Muscle layer of colon (tissue), 2 donors: ENCODE results near the gene PCCA.
"Not testable (repeated sequence)": the region's sequence is repeated elsewhere in the genome, so short reads cannot be mapped to it uniquely, and the experiment has no call there.

Experiments used
- H3K27ac ChIP-seq: one replicate; pipeline ENCODE4 v1.7.0; 2013; ENCODE audit warnings: low read depth, mild to moderate bottlenecking, low read length, moderate library complexity
- H3K27me3 ChIP-seq, 2 donors: one replicate each; pipeline ENCODE4 v1.7.0; 2013; ENCODE audit warnings: low read length in 2 of 2, mild to moderate bottlenecking in 2 of 2; ENCODE audit not compliant: insufficient read depth in 2 of 2, control insufficient read depth in 1 of 2
- H3K36me3 ChIP-seq: one replicate; pipeline ENCODE4 v1.7.0; 2013; ENCODE audit warnings: mild to moderate bottlenecking, low read length; ENCODE audit not compliant: insufficient read depth
- H3K4me1 ChIP-seq: one replicate; pipeline ENCODE4 v1.7.0; 2013; ENCODE audit warnings: mild to moderate bottlenecking, low read length; ENCODE audit not compliant: insufficient read depth
- H3K4me3 ChIP-seq, 2 donors: one replicate each; pipeline ENCODE4 v1.7.0; 2013; ENCODE audit warnings: low read length in 2 of 2, low read depth in 1 of 2, mild to moderate bottlenecking in 1 of 2, moderate library complexity in 1 of 2
- H3K9ac ChIP-seq: one replicate; pipeline ENCODE4 v1.7.0; 2013; ENCODE audit warnings: low read length
- H3K9me3 ChIP-seq: one replicate; pipeline ENCODE4 v1.7.0; 2013; ENCODE audit warnings: mild to moderate bottlenecking, low read length
- donor health status: abdominal sarcoma.
- donor health status: Adenocarcinoma of cecum.

PCCA gene

GRCh38 chr13:100075700-100076587, 12.9 kb upstream of the PCCA start:
- no peak overlapping the region for H3K4me3 ChIP-seq
- no peaks in the 10 kb centered on the region for H3K36me3 ChIP-seq
- H3K9me3 ChIP-seq: no peaks in the 10 kb centered on the region
- no peaks in the 10 kb centered on the region for H3K27me3 ChIP-seq
- no peak overlapping the region for H3K9ac ChIP-seq
- H3K4me1 ChIP-seq: no peaks in the 10 kb centered on the region
- no peak overlapping the region for H3K27ac ChIP-seq

- not testable (repeated sequence) for H3K4me1 ChIP-seq, H3K4me3 ChIP-seq, H3K9ac ChIP-seq, H3K9me3 ChIP-seq, H3K27me3 ChIP-seq, H3K36me3 ChIP-seq, H3K27ac ChIP-seq
Measured at GRCh38 chr13:100079003-100079402, 9.9 kb upstream of the PCCA start.

- not testable (repeated sequence) for H3K9me3 ChIP-seq, H3K4me1 ChIP-seq, H3K9ac ChIP-seq, H3K4me3 ChIP-seq, H3K27ac ChIP-seq, H3K36me3 ChIP-seq, H3K27me3 ChIP-seq
Measured at GRCh38 chr13:100083401-100083800, 5.5 kb upstream of the PCCA start.

- Histone ChIP-seq H3K36me3 (peaks cover 4% of the 10 kb centered on the region), H3K4me3 (peak overlapping the region; percentile 82 to 87), H3K27me3 (no peaks in the 10 kb centered on the region), H3K27ac (peak overlapping the region; percentile 71), H3K9me3 (no peaks in the 10 kb centered on the region), H3K4me1 (peaks cover 22% of the 10 kb centered on the region), H3K9ac (peak overlapping the region; percentile 22)
Measured at GRCh38 chr13:100088273-100088643, 635 bp upstream of the PCCA start.

- Histone ChIP-seq H3K36me3 (peaks cover 4% of the 10 kb centered on the region), H3K9ac (peak overlapping the region; percentile 22), H3K4me1 (peaks cover 22% of the 10 kb centered on the region), H3K9me3 (no peaks in the 10 kb centered on the region), H3K4me3 (peak overlapping the region; percentile 82 to 87), H3K27ac (peak overlapping the region; percentile 77), H3K27me3 (no peaks in the 10 kb centered on the region)
Measured at GRCh38 chr13:100089465-100090032, 656 bp downstream of the PCCA start.

GRCh38 chr13:100090861-100091260, 2.0 kb downstream of the PCCA start:
- H3K4me1 ChIP-seq: peaks cover 22% of the 10 kb centered on the region
- no peak overlapping the region for H3K9ac ChIP-seq
- no peak overlapping the region for H3K27ac ChIP-seq
- H3K9me3 ChIP-seq: no peaks in the 10 kb centered on the region
- H3K27me3 ChIP-seq: no peaks in the 10 kb centered on the region
- H3K36me3 ChIP-seq: peaks cover 3% of the 10 kb centered on the region
- H3K4me3 ChIP-seq: no peak overlapping the region

GRCh38 chr13:100091391-100091790, 2.5 kb downstream of the PCCA start:
- Histone ChIP-seq H3K36me3 (no peaks in the 10 kb centered on the region), H3K9ac (no peak overlapping the region)

GRCh38 chr13:100092273-100092672, 3.4 kb downstream of the PCCA start:
- H3K27me3 ChIP-seq, H3K9me3 ChIP-seq, H3K9ac ChIP-seq, H3K36me3 ChIP-seq, H3K4me3 ChIP-seq, H3K27ac ChIP-seq: not testable (repeated sequence)
- peaks cover 22% of the 10 kb centered on the region for H3K4me1 ChIP-seq

More at GRCh38 chr13:100091391-100091790, 2.5 kb downstream of the PCCA start:
- Histone ChIP-seq H3K4me1 (peaks cover 22% of the 10 kb centered on the region), H3K27me3 (no peaks in the 10 kb centered on the region), H3K4me3 (no peak overlapping the region), H3K27ac (no peak overlapping the region), H3K9me3 (no peaks in the 10 kb centered on the region)

- H3K4me1 ChIP-seq: peaks cover 21% of the 10 kb centered on the region
- no peak overlapping the region for H3K4me3 ChIP-seq
- no peaks in the 10 kb centered on the region for H3K27me3 ChIP-seq
- no peak overlapping the region for H3K27ac ChIP-seq
- no peaks in the 10 kb centered on the region for H3K9me3 ChIP-seq
- H3K9ac ChIP-seq: no peak overlapping the region
- H3K36me3 ChIP-seq: no peaks in the 10 kb centered on the region
Measured at GRCh38 chr13:100095498-100095897, 6.6 kb downstream of the PCCA start.

- H3K9ac ChIP-seq: no peak overlapping the region
Measured at GRCh38 chr13:100096526-100096925, 7.6 kb downstream of the PCCA start.

GRCh38 chr13:100097821-100098220, 8.9 kb downstream of the PCCA start:
- Histone ChIP-seq H3K27ac (no peak overlapping the region), H3K9me3 (no peaks in the 10 kb centered on the region), H3K4me3 (no peak overlapping the region), H3K36me3 (no peaks in the 10 kb centered on the region), H3K4me1 (peaks cover 15% of the 10 kb centered on the region), H3K9ac (no peak overlapping the region), H3K27me3 (no peaks in the 10 kb centered on the region)

More at GRCh38 chr13:100096526-100096925, 7.6 kb downstream of the PCCA start:
- no peak overlapping the region for H3K4me3 ChIP-seq
- H3K27ac ChIP-seq: no peak overlapping the region
- H3K27me3 ChIP-seq: no peaks in the 10 kb centered on the region
- no peaks in the 10 kb centered on the region for H3K36me3 ChIP-seq
- peaks cover 15% of the 10 kb centered on the region for H3K4me1 ChIP-seq
- no peaks in the 10 kb centered on the region for H3K9me3 ChIP-seq
